Body of pancreas (tissue), 4 donors: ENCODE results near the gene ANKS1B. TPM values are rescaled to one million over a fixed set of nuclear protein-coding genes. Genes with fewer than 3 reads are reported as not detected.
A peak's percentile ranks its signal among the peaks of the same experiment; 100 is the strongest.

Experiments
- ATAC-seq: fragments of 150-250 bp; one replicate; pipeline ENCODE4 v1.9.1; 2016
- DNase-seq, 4 donors: peaks; one replicate each; pipeline ENCODE4 v3.0.0-alpha.2; 2019
- H3K27ac ChIP-seq, 4 donors: fragments of 200-600 bp; sonication (generic); 1 replicate in 3 of 4; 2 replicates in 1 of 4; pipeline versions ENCODE4 v1.5.1 to v1.6.1; 2016 to 2019; ENCODE audit warnings: mild to moderate bottlenecking in 1 of 4, mixed read lengths in 1 of 4, moderate library complexity in 1 of 4
- H3K27me3 ChIP-seq, 2 donors: fragments of 200-600 bp; sonication (generic); one replicate each; pipeline ENCODE4 v1.6.0; 2016; ENCODE audit warnings: mild to moderate bottlenecking in 1 of 2
- H3K36me3 ChIP-seq, 2 donors: fragments of 200-600 bp; sonication (generic); replicated peaks in 1 of 2; 2 replicates each; pipeline ENCODE4 v1.5.1; 2016; ENCODE audit warnings: low read depth in 2 of 2; ENCODE audit not compliant: insufficient read depth in 1 of 2
- H3K4me1 ChIP-seq: fragments of 200-600 bp; sonication (generic); one replicate; pipeline ENCODE4 v1.6.0; 2016
- H3K4me3 ChIP-seq, 2 donors: fragments of 200-600 bp; sonication (generic); 1 replicate in 1 of 2; 2 replicates in 1 of 2; pipeline ENCODE4 v1.5.1; 2016 to 2019
- H3K9me3 ChIP-seq, 3 donors: fragments of 200-600 bp; sonication (generic); 1 replicate in 2 of 3; 2 replicates in 1 of 3; pipeline ENCODE4 v1.5.1; 2016
- CTCF ChIP-seq, 7 experiments: fragments of 450-650 bp in 4 of 7; fragments of 200-600 bp in 3 of 7; sonication (generic) in 3 of 7; IDR thresholded peaks; one replicate each; pipeline ENCODE4 v1.5.1; 2016 to 2019; ENCODE audit warnings: antibody characterized with exemption in 7 of 7
- POLR2A ChIP-seq, 3 donors: fragments of 450-650 bp; IDR thresholded peaks; one replicate each; pipeline ENCODE4 v1.6.1; 2016; ENCODE audit warnings: antibody characterized with exemption in 3 of 3, mild to moderate bottlenecking in 2 of 3
- WGBS, 2 donors: methylation state at CpG; one replicate each; pipeline ENCODE4 v1.1.5; 2017; 5-methylcytosine and 5-hydroxymethylcytosine counted together
- intact Hi-C: fragments of 100-400 bp; cut with DNase I; formaldehyde crosslinking; loops from one replicate; pipeline ENCODE4 v1.15.1; 2023
- total RNA-seq, 2 donors: library from RNA; depleted of rRNA; stranded (reverse); fragments of >200 nt; gene quantifications; one replicate each; pipeline ENCODE4 v1.1.0, GENCODE V29; 2016

The ANKS1B gene
- total RNA-seq, 2 donors from 2014 or later: 2.1 to 10.2 TPM

GRCh38 chr12:99413751-99414150, 571.0 kb downstream of the ANKS1B start:
- no peaks in the 10 kb centered on the region for H3K36me3 ChIP-seq
- 42 to 48% methylated on average over 3 of the region's 3 CpGs for WGBS, 2 donors
- no peak overlapping the region for H3K4me3 ChIP-seq
- TF ChIP-seq CTCF (IDR thresholded peaks at IDR 0.05) (no peak), POLR2A (IDR thresholded peaks at IDR 0.05) (no peak)
- no peaks in the 10 kb centered on the region for H3K9me3 ChIP-seq
- DNase-seq: no peak
- ATAC-seq: no peak
- H3K27ac ChIP-seq: no peak overlapping the region
- no peaks in the 10 kb centered on the region for H3K27me3 ChIP-seq
- no peaks in the 10 kb centered on the region for H3K4me1 ChIP-seq
- intact Hi-C loops: no loop called here

GRCh38 chr12:99393763-99394162, 591.0 kb downstream of the ANKS1B start:
- DNase-seq: no peak
- Histone ChIP-seq H3K4me1 (no peaks in the 10 kb centered on the region), H3K27ac (no peak overlapping the region), H3K4me3 (no peak overlapping the region), H3K27me3 (no peaks in the 10 kb centered on the region), H3K9me3 (no peaks in the 10 kb centered on the region), H3K36me3 (no peaks in the 10 kb centered on the region)
- intact Hi-C loops: no loop called here
- ATAC-seq: no peak
- TF ChIP-seq POLR2A (IDR thresholded peaks at IDR 0.05) (no peak), CTCF (IDR thresholded peaks at IDR 0.05) (no peak)

GRCh38 chr12:99392091-99392850, 592.5 kb downstream of the ANKS1B start:
- DNase-seq: no peak
- intact Hi-C loops: no loop called here
- no peaks in the 10 kb centered on the region for H3K9me3 ChIP-seq
- no peak overlapping the region for H3K4me3 ChIP-seq
- no peaks in the 10 kb centered on the region for H3K4me1 ChIP-seq
- TF ChIP-seq POLR2A (IDR thresholded peaks at IDR 0.05): no peak
- TF ChIP-seq CTCF (IDR thresholded peaks at IDR 0.05): no peak
- H3K27me3 ChIP-seq: no peaks in the 10 kb centered on the region
- H3K36me3 ChIP-seq: no peaks in the 10 kb centered on the region
- ATAC-seq: no peak
- no peak overlapping the region for H3K27ac ChIP-seq
- 78 to 80% methylated on average over 6 of the region's 6 CpGs for WGBS, 2 donors

- Histone ChIP-seq H3K36me3 (no peaks in the 10 kb centered on the region), H3K27me3 (no peaks in the 10 kb centered on the region), H3K4me1 (no peaks in the 10 kb centered on the region), H3K4me3 (no peak overlapping the region), H3K27ac (no peak overlapping the region), H3K9me3 (no peaks in the 10 kb centered on the region)
- TF ChIP-seq POLR2A (IDR thresholded peaks at IDR 0.05) (no peak), CTCF (IDR thresholded peaks at IDR 0.05) (peak in 2 of 7 experiments; percentile 10 to 30)
- DNase-seq: peak; percentile 4 to 27 (median 14)
- no peak for ATAC-seq
- intact Hi-C loops: no loop called here
- 56 to 65% methylated on average over 7 of the region's 7 CpGs for WGBS, 2 donors
These were observed 594.0 kb downstream of the ANKS1B start for GRCh38 chr12:99390707-99391106.

- Histone ChIP-seq H3K27ac (no peak overlapping the region), H3K4me3 (no peak overlapping the region), H3K36me3 (no peaks in the 10 kb centered on the region), H3K4me1 (no peaks in the 10 kb centered on the region), H3K27me3 (no peaks in the 10 kb centered on the region), H3K9me3 (no peaks in the 10 kb centered on the region)
- ATAC-seq: no peak
- no peak for TF ChIP-seq POLR2A (IDR thresholded peaks at IDR 0.05)
- no peak for TF ChIP-seq CTCF (IDR thresholded peaks at IDR 0.05)
- intact Hi-C loops: no loop called here
- no peak for DNase-seq
- 83 to 91% methylated on average over 3 of the region's 3 CpGs for WGBS, 2 donors
These were observed 595.0 kb downstream of the ANKS1B start for GRCh38 chr12:99389751-99390150.
